ENCODE measurements around the gene GRID1.

The GRID1 gene

DNA sequence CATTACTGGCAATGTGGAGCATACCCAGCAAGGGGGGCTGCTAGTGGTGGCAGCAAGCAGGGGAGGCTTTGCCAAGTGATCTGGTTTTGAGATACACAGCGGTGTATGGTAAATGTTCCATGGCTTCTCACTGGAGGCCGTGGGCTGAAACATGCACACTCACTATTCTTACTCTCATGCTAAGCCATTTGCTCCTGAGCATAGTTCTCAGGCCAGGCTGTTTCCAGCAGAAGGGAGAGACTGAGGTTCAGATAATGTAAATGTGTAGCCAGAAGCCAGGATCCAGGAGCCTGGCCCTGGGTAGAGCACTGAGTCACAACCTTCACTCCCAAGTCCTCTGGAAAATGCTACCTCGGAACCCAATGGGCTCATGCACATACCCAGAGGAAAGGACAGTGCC is 757.9 kb downstream of the GRID1 start:
- DNase-seq, result no peak
- no peaks in the 10 kb centered on the region for H3K9me3 Mint-ChIP-seq

GRCh38 chr10:85607043-85607695 is 759.4 kb downstream of the GRID1 start:
- Mint-ChIP-seq H3K36me3 (ENCODE audit: low read depth) (no peaks in the 10 kb centered on the region), H3K9me3 (no peaks in the 10 kb centered on the region), H3K4me3 (no peak overlapping the region), H3K27me3 (ENCODE audit: low read depth, poor library complexity) (peaks cover 18% of the 10 kb centered on the region), H3K4me1 (peaks cover 2% of the 10 kb centered on the region), H3K27ac (no peak overlapping the region)
- DNase-seq, result no peak
- TF ChIP-seq, protein P1, sequence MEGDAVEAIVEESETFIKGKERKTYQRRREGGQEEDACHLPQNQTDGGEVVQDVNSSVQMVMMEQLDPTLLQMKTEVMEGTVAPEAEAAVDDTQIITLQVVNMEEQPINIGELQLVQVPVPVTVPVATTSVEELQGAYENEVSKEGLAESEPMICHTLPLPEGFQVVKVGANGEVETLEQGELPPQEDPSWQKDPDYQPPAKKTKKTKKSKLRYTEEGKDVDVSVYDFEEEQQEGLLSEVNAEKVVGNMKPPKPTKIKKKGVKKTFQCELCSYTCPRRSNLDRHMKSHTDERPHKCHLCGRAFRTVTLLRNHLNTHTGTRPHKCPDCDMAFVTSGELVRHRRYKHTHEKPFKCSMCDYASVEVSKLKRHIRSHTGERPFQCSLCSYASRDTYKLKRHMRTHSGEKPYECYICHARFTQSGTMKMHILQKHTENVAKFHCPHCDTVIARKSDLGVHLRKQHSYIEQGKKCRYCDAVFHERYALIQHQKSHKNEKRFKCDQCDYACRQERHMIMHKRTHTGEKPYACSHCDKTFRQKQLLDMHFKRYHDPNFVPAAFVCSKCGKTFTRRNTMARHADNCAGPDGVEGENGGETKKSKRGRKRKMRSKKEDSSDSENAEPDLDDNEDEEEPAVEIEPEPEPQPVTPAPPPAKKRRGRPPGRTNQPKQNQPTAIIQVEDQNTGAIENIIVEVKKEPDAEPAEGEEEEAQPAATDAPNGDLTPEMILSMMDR (IDR thresholded peaks at IDR 0.05), result no peak

More for the DNA sequence above, 757.9 kb downstream of the GRID1 start:
- H3K27me3 Mint-ChIP-seq (ENCODE audit: low read depth, poor library complexity), result peaks cover 19% of the 10 kb centered on the region
- H3K27ac Mint-ChIP-seq, result no peak overlapping the region
- peaks cover 5% of the 10 kb centered on the region for H3K4me1 Mint-ChIP-seq
- TF ChIP-seq, protein P1 (IDR thresholded peaks at IDR 0.05), result no peak
- no peak overlapping the region for H3K4me3 Mint-ChIP-seq
- no peaks in the 10 kb centered on the region for H3K36me3 Mint-ChIP-seq (ENCODE audit: low read depth)

GRCh38 chr10:85606401-85606800 is 760.2 kb downstream of the GRID1 start:
- DNase-seq, result no peak
- Mint-ChIP-seq H3K4me3 (no peak overlapping the region), H3K9me3 (no peaks in the 10 kb centered on the region), H3K27me3 (ENCODE audit: low read depth, poor library complexity) (peaks cover 18% of the 10 kb centered on the region), H3K36me3 (ENCODE audit: low read depth) (no peaks in the 10 kb centered on the region), H3K27ac (no peak overlapping the region), H3K4me1 (peaks cover 1% of the 10 kb centered on the region)
- TF ChIP-seq, protein P1 (IDR thresholded peaks at IDR 0.05), result no peak

DNA sequence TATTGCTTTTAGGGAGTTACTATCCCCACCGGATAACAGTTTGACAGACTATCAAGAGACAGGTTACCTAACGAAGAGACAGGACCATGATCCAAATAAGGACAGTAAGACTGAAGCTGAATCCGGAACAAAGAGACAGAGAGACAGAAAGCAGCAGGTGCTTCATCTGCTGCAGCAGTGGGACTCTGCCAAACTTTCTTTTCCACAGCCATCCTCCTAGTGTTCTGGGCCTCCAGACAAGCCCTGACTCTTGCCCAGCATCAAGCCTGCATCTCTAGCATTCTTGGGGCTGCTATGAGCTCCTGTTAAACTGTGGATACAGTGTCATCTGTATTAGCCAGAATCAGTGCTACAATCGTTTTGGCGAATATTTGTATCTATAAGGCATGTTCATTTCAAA is 761.7 kb downstream of the GRID1 start:
- Mint-ChIP-seq H3K4me3 (no peak overlapping the region), H3K27me3 (ENCODE audit: low read depth, poor library complexity) (peaks cover 16% of the 10 kb centered on the region), H3K27ac (no peak overlapping the region), H3K9me3 (no peaks in the 10 kb centered on the region), H3K36me3 (ENCODE audit: low read depth) (no peaks in the 10 kb centered on the region), H3K4me1 (peaks cover 16% of the 10 kb centered on the region)
- TF ChIP-seq, protein P1 (IDR thresholded peaks at IDR 0.05), result no peak
- DNase-seq, result no peak

DNA sequence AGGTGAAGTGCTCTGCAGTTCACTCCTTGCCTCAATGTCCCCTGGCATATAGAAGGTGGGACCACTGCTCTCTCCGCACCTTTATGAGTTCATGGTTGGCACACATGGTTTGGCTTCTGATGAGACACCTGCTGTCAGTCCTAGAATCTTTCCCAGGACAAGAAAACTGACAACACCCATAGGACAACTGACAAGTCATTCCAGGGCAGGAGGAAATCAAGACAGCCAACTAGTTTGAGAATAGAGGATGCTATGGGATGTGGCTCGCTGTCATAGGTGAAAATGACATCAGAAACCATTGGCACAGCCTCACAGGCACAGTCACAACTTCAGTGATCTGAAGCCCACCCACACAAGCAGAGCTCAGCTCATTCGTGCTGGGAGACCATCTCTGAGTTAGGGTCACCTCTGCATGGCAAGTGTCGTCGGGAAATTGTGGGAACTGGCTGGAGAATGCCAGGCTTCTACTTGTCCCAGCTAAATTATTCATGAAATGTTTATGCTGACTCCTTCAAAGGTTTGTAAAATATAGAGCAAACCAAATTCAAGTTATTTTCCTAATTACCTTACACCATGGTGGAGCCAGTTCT is 762.4 kb downstream of the GRID1 start:
- DNase-seq, result no peak
- H3K27ac Mint-ChIP-seq, result no peak overlapping the region
- TF ChIP-seq, protein P1 (IDR thresholded peaks at IDR 0.05), result no peak
- H3K4me3 Mint-ChIP-seq, result no peak overlapping the region
- H3K4me1 Mint-ChIP-seq, result peaks cover 21% of the 10 kb centered on the region
- H3K9me3 Mint-ChIP-seq, result no peaks in the 10 kb centered on the region
- no peaks in the 10 kb centered on the region for H3K36me3 Mint-ChIP-seq (ENCODE audit: low read depth)
- peaks cover 16% of the 10 kb centered on the region for H3K27me3 Mint-ChIP-seq (ENCODE audit: low read depth, poor library complexity)

Measured in nephron progenitor cell (in vitro differentiated cells).